HG03045 (cell line): ENCODE results near the gene SLC25A4.

Source experiments
- ATAC-seq: cut with Tn5 transposase; IDR thresholded peaks from one replicate; pipeline ENCODE4 v1.9.1; 2021; ENCODE audit warnings: mild to moderate bottlenecking, moderate library complexity; ENCODE audit not compliant: unreplicated experiment

The SLC25A4 gene

DNA sequence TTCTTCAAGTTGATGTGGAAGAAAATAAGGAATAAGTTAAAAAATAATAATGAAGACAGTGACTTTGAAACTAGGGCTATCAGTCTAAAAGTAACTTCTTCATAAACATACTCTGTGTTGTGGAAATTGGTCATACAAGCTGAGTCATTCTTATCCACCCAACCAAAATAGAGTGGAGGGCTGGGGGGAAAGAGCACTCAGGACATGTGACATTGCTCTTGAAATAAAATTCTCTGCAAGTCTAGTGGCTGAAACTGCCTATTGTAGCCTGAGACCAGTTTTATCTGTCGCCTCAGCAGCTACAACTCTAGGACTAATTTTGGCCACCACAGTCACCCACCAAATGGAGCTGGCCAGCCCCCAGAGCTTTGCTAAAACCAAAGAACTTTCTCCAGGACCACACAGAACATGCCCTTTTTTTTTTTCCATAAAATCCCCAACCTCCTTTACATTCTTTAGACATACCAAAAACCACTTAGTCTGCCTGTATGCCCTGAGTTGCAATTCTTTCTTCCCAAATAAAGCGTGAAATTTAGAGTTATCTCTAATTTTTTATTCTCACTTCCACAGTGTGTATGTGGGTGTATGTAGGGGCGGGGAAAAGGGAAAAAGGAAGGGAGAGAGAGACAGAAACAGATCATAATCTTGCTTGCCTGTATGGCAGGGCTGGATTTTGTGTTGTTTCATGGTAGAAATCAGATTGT lies 23.0 kb upstream of the SLC25A4 start:
- ATAC-seq, result no peak

DNA sequence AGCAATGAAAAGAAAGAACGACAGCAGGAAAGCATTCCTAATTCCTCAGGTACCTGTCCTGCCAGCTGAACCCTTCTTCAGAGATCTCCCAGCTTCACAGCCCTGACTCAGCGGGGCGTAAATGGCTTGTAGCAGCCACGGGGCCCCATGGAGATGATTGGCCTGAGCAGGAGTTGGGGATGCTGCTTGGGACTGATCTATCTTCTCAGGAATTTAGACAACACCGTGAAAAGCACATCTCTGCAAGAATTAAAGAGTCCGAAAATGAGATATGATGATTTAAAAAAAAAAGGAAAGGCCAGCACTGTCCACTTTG lies 22.5 kb upstream of the SLC25A4 start:
- no peak for ATAC-seq

GRCh38 chr4:185122681-185123345 lies 20.3 kb upstream of the SLC25A4 start:
- ATAC-seq, result no peak

DNA sequence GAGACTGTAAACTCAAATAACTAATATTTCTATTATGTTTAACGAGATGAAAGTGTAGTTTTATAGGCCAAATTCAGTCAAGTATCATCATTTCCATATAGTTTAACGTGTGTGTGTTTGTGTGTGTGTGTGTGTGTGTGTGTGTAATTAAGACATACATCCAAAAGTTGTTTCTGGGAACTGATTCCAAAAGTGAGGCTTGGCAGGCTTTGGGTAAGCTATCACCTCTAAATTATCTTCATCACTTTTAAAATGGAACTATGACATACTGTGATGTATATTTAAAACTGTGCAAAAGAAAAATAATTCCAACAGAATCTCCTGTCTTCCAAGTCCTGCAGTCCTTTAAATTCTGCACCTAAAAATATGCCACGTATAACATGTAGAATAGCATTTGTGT lies 19.1 kb upstream of the SLC25A4 start:
- no peak for ATAC-seq

DNA sequence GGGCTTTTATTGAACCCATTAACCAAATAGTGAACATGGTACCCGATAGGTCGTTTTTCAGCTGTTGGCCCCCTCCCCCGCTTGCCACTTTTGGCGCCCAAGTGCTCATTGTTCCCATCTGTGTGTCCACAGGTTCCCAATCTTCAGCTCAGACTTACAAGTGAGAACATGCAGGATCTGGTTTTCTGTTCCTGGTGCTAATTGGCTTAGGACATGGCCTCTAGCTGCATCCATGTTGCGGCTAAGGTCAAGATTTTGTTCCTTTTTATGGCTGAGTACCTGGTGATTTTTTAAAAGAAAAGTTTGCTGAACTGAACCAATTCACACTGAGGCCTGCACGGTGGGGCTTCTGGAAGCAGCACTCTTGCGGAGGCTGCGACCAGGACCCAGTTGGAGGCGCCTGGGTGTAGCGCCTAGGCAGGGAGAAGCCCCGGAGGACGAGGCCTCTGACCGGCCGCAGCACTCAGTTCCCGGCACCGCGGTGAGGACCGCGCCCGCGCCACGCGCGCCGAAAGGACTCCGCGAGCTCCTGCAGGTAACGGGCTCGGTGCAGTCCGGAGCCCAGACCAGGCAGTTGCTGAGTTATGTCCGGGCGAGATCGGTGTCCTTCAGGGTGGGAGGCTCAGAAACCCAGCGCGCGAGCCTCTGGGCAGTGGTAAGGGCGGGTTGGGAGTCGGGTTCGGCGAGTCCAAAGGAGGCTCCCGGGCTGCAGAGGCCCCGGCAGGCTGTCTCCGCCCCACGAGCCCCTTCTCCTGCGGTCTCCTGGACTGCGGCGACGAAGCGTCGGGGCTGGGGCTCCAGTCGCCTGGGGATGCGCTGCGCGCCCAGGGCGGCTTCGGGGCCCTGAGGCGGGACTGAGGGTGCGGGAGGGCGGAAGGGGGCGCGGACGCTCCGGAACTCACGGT lies 15.8 kb upstream of the SLC25A4 start:
- ATAC-seq, result no peak

DNA sequence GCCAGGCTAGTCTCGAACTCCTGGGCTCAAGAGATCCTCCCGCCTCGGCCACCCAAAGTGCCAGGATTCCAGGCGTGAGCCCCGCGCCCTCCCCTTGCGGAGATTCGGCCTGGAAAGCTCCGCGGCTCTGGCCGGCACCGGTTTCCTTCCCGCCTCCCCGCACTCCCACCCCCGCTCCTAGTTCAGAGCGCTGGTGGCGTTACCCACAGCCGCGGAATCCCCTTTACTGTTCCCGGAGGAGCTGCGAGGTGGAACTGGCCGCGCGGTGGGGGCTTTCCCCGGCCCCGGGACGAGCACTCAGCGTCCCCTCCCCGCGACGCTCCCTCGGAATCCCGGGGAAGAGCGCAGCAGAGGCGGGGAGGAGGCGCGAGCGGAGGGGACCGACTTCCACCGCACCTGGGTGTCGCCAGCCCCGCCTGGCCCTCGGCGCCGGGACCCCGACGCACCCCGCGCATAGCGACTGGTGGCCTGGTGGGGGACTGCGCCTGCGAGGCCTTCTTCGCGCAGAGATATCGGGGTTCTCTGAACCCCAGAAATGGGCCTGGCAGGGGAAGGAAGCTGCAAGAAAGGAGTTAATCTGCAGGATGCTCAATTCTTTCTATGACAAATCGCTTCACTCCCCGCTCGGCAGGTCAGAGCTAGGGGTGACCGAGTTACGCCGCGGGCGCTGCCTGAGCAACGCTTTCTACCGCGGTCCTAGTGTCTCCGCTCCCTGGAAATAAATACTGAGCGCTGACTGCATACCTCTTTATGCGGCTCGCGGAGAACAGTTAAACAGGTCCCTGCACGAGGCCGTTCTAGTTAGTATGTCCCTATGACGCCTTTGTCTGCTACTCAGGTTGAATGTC lies 14.6 kb upstream of the SLC25A4 start:
- no peak for ATAC-seq

- no peak for ATAC-seq
These were observed 8.7 kb upstream of the SLC25A4 start for GRCh38 chr4:185134307-185134869.

DNA sequence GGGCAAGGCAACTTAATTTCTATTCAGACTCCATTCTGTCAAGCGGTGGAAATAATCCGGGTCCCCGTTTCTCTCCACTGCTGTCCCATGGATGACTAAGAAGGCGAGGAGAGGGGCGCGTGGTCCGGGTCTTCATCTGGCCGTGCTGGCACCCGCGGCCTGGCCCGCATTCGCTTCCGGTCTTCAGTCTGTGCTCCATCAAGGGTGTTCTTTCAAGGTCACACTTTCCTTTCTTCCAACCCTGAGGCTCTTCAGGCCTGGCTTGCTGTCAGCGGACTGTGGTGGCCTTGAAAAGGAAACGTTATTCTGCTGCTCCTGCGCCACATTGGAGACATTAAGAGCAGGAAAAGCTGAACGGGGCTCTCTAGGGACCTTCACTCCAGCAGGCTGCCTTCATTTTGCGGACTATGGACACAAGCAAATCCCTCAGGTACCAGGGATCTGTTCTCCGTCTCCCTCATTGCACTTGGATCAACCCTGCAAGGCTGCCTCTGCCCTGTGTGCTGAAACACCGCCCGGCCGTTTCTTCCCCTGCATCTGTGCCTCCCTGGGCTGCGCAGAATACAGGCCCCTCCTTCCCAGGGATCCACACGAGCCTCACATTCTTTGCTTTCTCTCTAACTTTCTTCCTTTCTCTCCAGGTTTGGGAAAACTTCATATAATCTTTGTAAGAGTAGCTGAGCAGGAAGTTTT lies 5.7 kb upstream of the SLC25A4 start:
- no peak for ATAC-seq

DNA sequence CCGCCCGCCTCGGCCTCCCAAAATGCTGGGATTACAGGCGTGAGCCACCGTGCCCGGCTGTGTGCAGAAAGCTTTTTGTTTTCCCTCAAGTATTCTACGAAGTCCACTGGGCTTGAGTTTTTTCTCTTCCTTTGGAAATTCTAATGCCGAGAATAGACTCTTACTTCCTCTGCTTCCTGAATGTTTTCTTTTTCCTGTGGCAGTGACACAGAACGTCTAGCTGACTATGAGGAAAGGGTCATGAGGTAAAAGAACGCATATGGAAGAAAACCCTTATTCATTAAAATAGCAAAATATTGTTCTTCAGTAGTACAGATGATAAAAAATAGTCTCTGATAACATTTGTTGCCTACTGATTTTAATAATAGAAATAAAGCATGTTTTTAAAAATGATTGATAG lies 4.9 kb upstream of the SLC25A4 start:
- ATAC-seq, result no peak

DNA sequence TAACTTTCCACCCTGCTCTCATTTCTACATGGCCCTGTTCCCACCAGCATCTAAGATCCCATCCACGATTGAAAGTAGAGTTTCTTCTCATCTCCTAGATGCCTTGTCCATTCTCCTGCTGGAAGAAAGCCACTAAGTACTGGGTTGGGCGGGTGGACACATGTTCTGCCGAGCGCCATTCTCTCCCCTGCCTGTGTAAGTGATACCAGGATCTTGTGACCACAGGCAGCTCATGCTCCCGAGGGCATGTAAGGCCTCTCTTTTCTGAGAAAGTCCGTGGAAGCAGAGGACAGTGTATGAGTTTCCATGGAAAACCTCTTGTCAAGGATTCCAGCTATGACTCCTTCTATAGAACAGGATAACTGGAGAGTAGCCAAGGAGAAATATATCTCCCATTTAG lies 3.3 kb upstream of the SLC25A4 start:
- no peak for ATAC-seq

DNA sequence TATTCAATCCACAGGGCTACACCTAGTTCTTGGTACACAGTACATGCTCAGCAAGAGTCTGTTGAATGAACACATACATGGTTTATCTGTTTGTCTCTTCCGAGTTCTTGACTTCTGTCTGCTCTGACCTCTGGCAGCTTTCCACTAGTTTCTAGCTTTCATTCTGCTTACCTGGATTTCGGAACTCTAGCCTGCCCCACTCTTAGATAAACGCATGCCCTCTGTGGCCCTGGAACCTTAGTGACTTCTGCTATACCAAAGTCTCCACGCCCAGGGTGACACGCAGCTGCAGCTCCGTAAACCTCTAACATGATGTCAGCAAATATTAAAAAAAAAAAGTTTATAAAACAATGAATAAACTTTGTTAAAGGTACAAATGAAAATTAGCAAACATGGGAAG lies 1.3 kb upstream of the SLC25A4 start:
- ATAC-seq, result no peak

- no peak for ATAC-seq
These were observed 528 bp upstream of the SLC25A4 start for GRCh38 chr4:185142564-185142911.

DNA sequence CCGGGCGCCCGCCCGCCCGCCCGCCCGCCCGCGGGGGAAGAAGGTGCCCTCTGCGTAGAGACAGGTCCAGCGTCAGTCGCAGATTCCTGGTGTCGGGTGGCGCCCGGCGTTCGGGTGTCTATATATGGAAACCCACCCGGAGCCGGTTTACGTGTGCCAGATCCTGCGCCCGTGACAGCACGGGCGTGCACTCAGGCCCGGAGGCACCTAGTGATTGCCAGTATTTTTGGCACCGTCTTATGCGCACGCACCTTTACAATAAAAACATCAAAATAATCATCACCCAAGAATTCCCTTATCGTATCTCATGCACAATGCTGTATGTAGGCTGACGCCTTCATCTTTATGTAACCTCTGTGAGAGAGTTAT lies 519 bp downstream of the SLC25A4 start:
- peak; percentile 25 for ATAC-seq

GRCh38 chr4:185144601-185145240 lies 1.7 kb downstream of the SLC25A4 start:
- no peak for ATAC-seq

DNA sequence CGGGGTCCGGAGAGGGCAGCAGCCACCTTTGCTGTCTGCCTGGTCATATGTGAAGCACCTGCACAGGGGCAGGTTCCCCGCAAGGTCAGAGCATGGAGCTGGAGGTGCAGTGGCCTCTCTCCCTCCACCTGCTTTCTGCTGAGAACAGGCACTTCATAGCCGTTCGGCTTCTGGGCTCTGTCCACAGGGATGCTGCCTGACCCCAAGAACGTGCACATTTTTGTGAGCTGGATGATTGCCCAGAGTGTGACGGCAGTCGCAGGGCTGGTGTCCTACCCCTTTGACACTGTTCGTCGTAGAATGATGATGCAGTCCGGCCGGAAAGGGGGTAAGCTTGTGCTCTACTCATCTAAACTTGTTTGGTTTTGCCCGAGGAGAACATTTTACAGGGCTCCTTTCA lies 2.5 kb downstream of the SLC25A4 start:
- ATAC-seq, result no peak

DNA sequence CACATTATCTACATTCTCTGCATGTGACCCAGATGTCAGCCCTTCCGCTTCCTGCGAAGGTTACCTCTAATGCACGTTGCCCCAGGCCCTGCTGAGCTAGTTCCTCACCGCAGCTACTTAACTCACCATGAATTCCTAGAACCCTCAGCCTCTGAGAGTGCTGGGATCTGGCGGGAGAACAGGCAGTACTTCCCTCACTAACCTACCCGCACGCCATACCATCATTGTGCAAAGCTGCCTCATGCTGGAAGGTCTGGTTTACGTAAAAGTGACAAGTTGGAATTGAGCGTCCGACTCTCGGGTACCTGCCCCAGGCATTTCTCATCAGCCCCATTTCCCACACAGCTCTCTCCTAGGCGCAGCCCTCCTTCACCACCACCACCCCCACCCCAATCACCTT lies 6.3 kb downstream of the SLC25A4 start:
- no peak for ATAC-seq

DNA sequence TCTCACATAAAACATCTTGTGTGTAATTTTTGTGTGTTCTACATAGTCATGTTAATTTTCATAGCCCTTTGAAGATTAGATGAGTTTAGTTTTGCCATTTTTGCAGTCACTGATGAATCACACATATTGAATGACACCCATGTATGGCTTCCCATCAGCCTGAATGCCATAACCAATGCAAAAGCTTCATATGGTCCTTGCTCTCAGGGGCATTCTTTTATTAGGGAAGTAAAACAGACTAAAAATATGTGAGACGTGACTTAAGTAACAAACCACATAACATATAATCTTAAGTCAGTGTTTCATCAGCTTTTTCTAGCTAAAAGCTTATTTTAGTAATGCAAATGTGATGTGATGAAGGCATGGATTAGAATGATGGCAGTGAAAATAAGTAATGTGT lies 8.2 kb downstream of the SLC25A4 start:
- no peak for ATAC-seq

DNA sequence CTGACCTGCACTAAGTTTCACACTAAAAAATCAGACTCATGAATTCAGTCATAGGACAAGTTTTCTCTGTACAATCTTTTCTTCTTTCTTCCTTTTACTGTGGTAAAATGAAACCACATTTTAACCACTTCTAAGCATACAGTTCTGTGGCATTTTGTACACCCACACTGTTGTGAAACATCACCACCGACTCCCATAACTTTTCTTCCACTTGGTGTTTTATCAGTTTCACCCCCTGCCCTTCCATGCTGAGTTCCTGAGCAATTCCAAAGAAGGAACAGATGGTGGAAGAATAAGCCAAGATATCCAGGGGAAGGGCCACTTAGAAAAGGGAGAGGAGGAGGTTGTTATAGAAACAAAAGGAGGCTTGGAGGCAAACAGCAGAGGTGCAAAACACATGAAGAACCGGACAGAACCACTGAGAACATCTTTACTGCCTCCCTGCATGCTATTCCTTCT lies 22.6 kb downstream of the SLC25A4 start:
- peak; percentile 92 for ATAC-seq

GRCh38 chr4:185167234-185167633 lies 24.2 kb downstream of the SLC25A4 start:
- no peak for ATAC-seq
